IMR-90 (cell line): ENCODE results near the gene C5orf52. TPM values are rescaled to one million over a fixed set of nuclear protein-coding genes. Genes with fewer than 3 reads are reported as not detected.
"Not testable (repeated sequence)": the region's sequence is repeated elsewhere in the genome, so short reads cannot be mapped to it uniquely, and the experiment has no call there.

Source experiments
- ATAC-seq: fragments of 200-7000 bp; cut with Tn5 transposase; 2 replicates; pipeline ENCODE4 v1.9.1; 2020; ENCODE audit warnings: low read depth, mild to moderate bottlenecking, moderate library complexity
- BruUV-seq: library from RNA; stranded (reverse); fragments of 400-500 nt; replicated peaks from 2 replicates; lab custom pipeline; 2021; lab: Mats Ljungman, UMichigan
- CTCF ChIA-PET: fragments of 300-600 bp; formaldehyde crosslinking; extraction: SDS; loops from one replicate; lab custom pipeline; 2021; ENCODE audit warnings: antibody characterized with exemption; lab: Yijun Ruan, JAX
- POLR2A ChIA-PET: fragments of 300-600 bp; sonication (Branson Sonifier 250); formaldehyde crosslinking; loops from one replicate; lab custom pipeline; 2022; ENCODE audit warnings: antibody characterized with exemption; ENCODE audit not compliant: unreplicated experiment; lab: Charles Lee
- DNase-seq: peaks from one replicate; pipeline ENCODE4 v3.0.0; 2013
- H2AFZ ChIP-seq: replicated peaks from 2 replicates; pipeline ENCODE3; 2013; ENCODE audit warnings: low read length, mild to moderate bottlenecking; ENCODE audit not compliant: poor library complexity
- H2AK5ac ChIP-seq: 2 replicates; pipeline ENCODE4 v1.6.1; 2013; ENCODE audit warnings: low read depth, low read length, inconsistent platforms
- H2AK9ac ChIP-seq: replicated peaks from 2 replicates; pipeline ENCODE3; 2013; ENCODE audit warnings: mild to moderate bottlenecking, low read depth, low read length, moderate library complexity; ENCODE audit not compliant: poor library complexity
- H2BK120ac ChIP-seq: 2 replicates; pipeline ENCODE4 v1.6.1; 2013; ENCODE audit warnings: low read depth, low read length, inconsistent platforms
- H2BK15ac ChIP-seq: 3 replicates; pipeline ENCODE4 v1.6.1; 2013; ENCODE audit warnings: low read depth, low read length, inconsistent platforms
- H2BK20ac ChIP-seq: 2 replicates; pipeline ENCODE4 v1.6.1; 2013; ENCODE audit warnings: low read depth, mild to moderate bottlenecking, inconsistent platforms, low read length, moderate library complexity
- H2BK5ac ChIP-seq: 2 replicates; pipeline ENCODE4 v1.6.1; 2013; ENCODE audit warnings: mild to moderate bottlenecking, low read depth, low read length, inconsistent platforms; ENCODE audit not compliant: poor library complexity, severe bottlenecking
- H3K14ac ChIP-seq: replicated peaks from 2 replicates; pipeline ENCODE4 v1.6.1; 2013; ENCODE audit warnings: low read depth, low read length, inconsistent platforms
- H3K18ac ChIP-seq: 2 replicates; pipeline ENCODE4 v1.6.1; 2013; ENCODE audit warnings: low read depth, low read length, control low read depth
- H3K23ac ChIP-seq: 2 replicates; pipeline ENCODE4 v1.6.1; 2013; ENCODE audit warnings: low read depth, low read length, inconsistent platforms
- H3K27ac ChIP-seq: 2 replicates; pipeline ENCODE4 v1.5.1; 2013; ENCODE audit warnings: mild to moderate bottlenecking, control low read depth, low read length; ENCODE audit not compliant: insufficient read depth
- H3K27me3 ChIP-seq: 2 replicates; pipeline ENCODE4 v1.6.1; 2013; ENCODE audit warnings: low read length; ENCODE audit not compliant: control insufficient read depth, insufficient read depth
- H3K36me3 ChIP-seq: 2 replicates; pipeline ENCODE4 v1.6.1; 2013; ENCODE audit warnings: low read length, mixed read lengths; ENCODE audit not compliant: control insufficient read depth, insufficient read depth
- H3K4ac ChIP-seq: 2 replicates; pipeline ENCODE4 v1.6.1; 2013; ENCODE audit warnings: low read depth, low read length, inconsistent platforms
- H3K4me1 ChIP-seq: 2 replicates; pipeline ENCODE4 v1.6.1; 2013; ENCODE audit warnings: low read length, mixed read lengths; ENCODE audit not compliant: control insufficient read depth, insufficient read depth
- H3K4me2 ChIP-seq: 2 replicates; pipeline ENCODE4 v1.6.1; 2013; ENCODE audit warnings: low read depth, mild to moderate bottlenecking, control low read depth, low read length, moderate library complexity
- H3K4me3 ChIP-seq: 2 replicates; pipeline ENCODE4 v1.5.1; 2013; ENCODE audit warnings: low read depth, mild to moderate bottlenecking, control low read depth, low read length, moderate library complexity; ENCODE audit not compliant: insufficient read depth
- H3K56ac ChIP-seq: 2 replicates; pipeline ENCODE4 v1.6.1; 2013; ENCODE audit warnings: low read length, inconsistent platforms; ENCODE audit not compliant: insufficient read depth; ENCODE audit errors: extremely low read depth
- H3K79me1 ChIP-seq, 2 experiments: 2 replicates each; pipeline ENCODE4 v1.6.1; 2013; ENCODE audit warnings: low read length in 2 of 2, inconsistent platforms in 1 of 2, low read depth in 1 of 2
- H3K9ac ChIP-seq: 2 replicates; pipeline ENCODE4 v1.6.1; 2013; ENCODE audit warnings: low read depth, low read length, control low read depth
- H3K9me1 ChIP-seq: 2 replicates; pipeline ENCODE4 v1.6.1; 2013; ENCODE audit warnings: low read length, inconsistent platforms; ENCODE audit not compliant: insufficient read depth
- H3K9me3 ChIP-seq: 2 replicates; pipeline ENCODE4 v1.6.1; 2013; ENCODE audit warnings: low read length; ENCODE audit not compliant: control insufficient read depth, insufficient read depth
- H4K20me1 ChIP-seq: 2 replicates; pipeline ENCODE4 v1.6.1; 2013; ENCODE audit warnings: low read length, inconsistent platforms; ENCODE audit not compliant: insufficient read depth
- H4K5ac ChIP-seq: 2 replicates; pipeline ENCODE4 v1.6.1; 2013; ENCODE audit warnings: mild to moderate bottlenecking, low read depth, low read length, control low read depth
- H4K8ac ChIP-seq, 2 experiments: 2 replicates each; pipeline ENCODE4 v1.6.1; 2013; ENCODE audit warnings: low read depth in 2 of 2, low read length in 2 of 2, control low read depth in 1 of 2, inconsistent platforms in 1 of 2
- H4K91ac ChIP-seq: 2 replicates; pipeline ENCODE4 v1.6.1; 2013; ENCODE audit warnings: low read depth, low read length, inconsistent platforms; ENCODE audit not compliant: insufficient read depth
- BHLHE40 ChIP-seq: fragments of 150-350 bp; IDR thresholded peaks from 2 replicates; pipeline ENCODE4 v1.6.1; 2016; ENCODE audit warnings: mild to moderate bottlenecking, low read depth, low read length
- MAFK ChIP-seq: IDR thresholded peaks from 2 replicates; pipeline ENCODE4 v1.6.1; 2012; ENCODE audit warnings: low read depth, low read length, improper control_type of control experiment
- NFE2L2 ChIP-seq: fragments of 150-350 bp; IDR thresholded peaks from 2 replicates; pipeline ENCODE4 v1.6.1; 2016; ENCODE audit warnings: low read depth, mild to moderate bottlenecking, low read length
- POLR2A ChIP-seq: IDR thresholded peaks from 2 replicates; pipeline ENCODE4 v1.6.1; 2012; ENCODE audit warnings: mild to moderate bottlenecking, low read depth, low read length
- RCOR1 ChIP-seq: IDR thresholded peaks from 2 replicates; pipeline ENCODE4 v1.6.1; 2012; ENCODE audit warnings: mild to moderate bottlenecking, low read length, improper control_type of control experiment; ENCODE audit not compliant: insufficient replicate concordance
- USF2 ChIP-seq: fragments of 150-350 bp; IDR thresholded peaks from 2 replicates; pipeline ENCODE4 v1.6.1; 2017; ENCODE audit warnings: mild to moderate bottlenecking, antibody characterized with exemption, low read length, low read depth
- WGBS, 2 experiments: methylation state at CpG; one replicate each; pipeline versions ENCODE4 v1.1.5 to v1.1.7; 2013; ENCODE audit warnings: missing lambda C conversion rate in 2 of 2; ENCODE audit not compliant: insufficient read length in 1 of 2; ENCODE audit errors: extremely low coverage in 2 of 2; 5-methylcytosine and 5-hydroxymethylcytosine counted together
- dilution Hi-C: fragments of 300-500 bp; cut with HindIII; formaldehyde crosslinking; loops from one replicate; pipeline ENCODE4 v1.14.3; 2018; ENCODE audit warnings: low sequenced_read_pairs; ENCODE audit not compliant: unreplicated experiment
- in situ Hi-C: fragments of 300-500 bp; cut with MboI; formaldehyde crosslinking; loops from 3 replicates; pipeline ENCODE4 v1.14.3; 2019; ENCODE audit warnings: low sequenced_read_pairs, inconsistent platforms, mixed read lengths
- intact Hi-C: fragments of 100-400 bp; cut with micrococcal nuclease; formaldehyde crosslinking; loops from 2 replicates; pipeline ENCODE4 v1.10.0; 2022
- polyA plus RNA-seq, 3 experiments: library from polyadenylated mRNA; depleted of rRNA; stranded (reverse); fragments of >200 nt; gene quantifications; 2 replicates each; pipeline ENCODE4 v1.2.3, GENCODE V29; 2012; ENCODE audit warnings: low replicate concordance in 1 of 3
- total RNA-seq: library from RNA; depleted of rRNA; stranded (reverse); fragments of >200 nt; gene quantifications from 2 replicates; pipeline ENCODE4 v1.2.3, GENCODE V29; 2012
- TF ChIP-seq, protein P1 (sequence below): conservative IDR thresholded peaks from 2 replicates; pipeline ENCODE4 v1.5.1; 2012; ENCODE audit warnings: mild to moderate bottlenecking, low read depth, low read length, improper control_type of control experiment

The C5orf52 gene
- total and polyA plus RNA-seq, 2 of the 4 experiments (the other 2 are of a cell fraction), result not detected

GRCh38 chr5:157672976-157673375 lies 1.6 kb downstream of the C5orf52 start:
- Histone ChIP-seq H2AK9ac (no peak overlapping the region), H3K36me3 (no peaks in the 10 kb centered on the region), H4K5ac (no peak overlapping the region), H3K4ac (no peak overlapping the region), H2BK15ac (no peak overlapping the region), H2AFZ (no peak overlapping the region), H3K79me1 (no peaks in the 10 kb centered on the region), H3K9me3 (no peaks in the 10 kb centered on the region), H3K4me3 (no peak overlapping the region), H3K18ac (no peak overlapping the region), H3K23ac (no peak overlapping the region), H4K8ac (no peak overlapping the region), H2AK5ac (no peak overlapping the region), H4K20me1 (no peaks in the 10 kb centered on the region), H2BK5ac (no peak overlapping the region), H3K56ac (no peak overlapping the region), H3K4me2 (no peak overlapping the region), H3K4me1 (no peaks in the 10 kb centered on the region; the same call in 1 of the 2 replicates), H3K27me3 (peaks cover 12% of the 10 kb centered on the region; the same call in 1 of the 2 replicates), H2BK120ac (no peak overlapping the region), H3K27ac (no peak overlapping the region), H2BK20ac (no peak overlapping the region), H3K9me1 (no peaks in the 10 kb centered on the region), H4K91ac (no peak overlapping the region), H3K14ac (no peak overlapping the region), H3K9ac (no peak overlapping the region)
- no TSS peak for BruUV-seq
- ChIA-PET POLR2A (no interaction called here), CTCF (no interaction called here)
- no peak for DNase-seq
- dilution Hi-C loops (no loop called here), in situ Hi-C loops (no loop called here), intact Hi-C loops (no loop called here)
- ATAC-seq, result no peak
- TF ChIP-seq USF2, result no peak
- no peak for TF ChIP-seq MAFK
- TF ChIP-seq POLR2A, result no peak
- TF ChIP-seq NFE2L2, result no peak
- TF ChIP-seq BHLHE40, result no peak
- TF ChIP-seq, protein P1, sequence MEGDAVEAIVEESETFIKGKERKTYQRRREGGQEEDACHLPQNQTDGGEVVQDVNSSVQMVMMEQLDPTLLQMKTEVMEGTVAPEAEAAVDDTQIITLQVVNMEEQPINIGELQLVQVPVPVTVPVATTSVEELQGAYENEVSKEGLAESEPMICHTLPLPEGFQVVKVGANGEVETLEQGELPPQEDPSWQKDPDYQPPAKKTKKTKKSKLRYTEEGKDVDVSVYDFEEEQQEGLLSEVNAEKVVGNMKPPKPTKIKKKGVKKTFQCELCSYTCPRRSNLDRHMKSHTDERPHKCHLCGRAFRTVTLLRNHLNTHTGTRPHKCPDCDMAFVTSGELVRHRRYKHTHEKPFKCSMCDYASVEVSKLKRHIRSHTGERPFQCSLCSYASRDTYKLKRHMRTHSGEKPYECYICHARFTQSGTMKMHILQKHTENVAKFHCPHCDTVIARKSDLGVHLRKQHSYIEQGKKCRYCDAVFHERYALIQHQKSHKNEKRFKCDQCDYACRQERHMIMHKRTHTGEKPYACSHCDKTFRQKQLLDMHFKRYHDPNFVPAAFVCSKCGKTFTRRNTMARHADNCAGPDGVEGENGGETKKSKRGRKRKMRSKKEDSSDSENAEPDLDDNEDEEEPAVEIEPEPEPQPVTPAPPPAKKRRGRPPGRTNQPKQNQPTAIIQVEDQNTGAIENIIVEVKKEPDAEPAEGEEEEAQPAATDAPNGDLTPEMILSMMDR, result no peak
- TF ChIP-seq RCOR1, result no peak
- no CpG with 5 or more reads among the region's 8 CpGs for WGBS, 2 experiments

DNA sequence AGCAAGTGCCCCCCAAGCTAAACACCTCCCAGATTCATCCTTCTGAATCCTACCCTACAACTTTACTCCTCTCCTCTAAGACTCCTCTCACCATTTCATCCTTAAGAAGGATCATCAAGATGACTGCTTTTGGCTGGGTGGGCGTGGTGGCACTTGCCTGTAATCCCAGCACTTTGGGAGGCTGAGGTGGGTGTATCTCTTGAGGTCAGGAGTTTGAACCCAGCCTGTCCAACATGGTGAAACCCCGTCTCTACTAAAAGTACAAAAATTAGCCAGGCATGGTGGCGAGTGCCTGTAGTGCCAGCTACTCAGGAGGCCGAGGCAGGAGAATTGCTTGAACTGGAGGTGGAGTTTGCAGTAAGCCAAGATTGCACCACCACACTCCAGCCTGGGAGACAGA lies 3.0 kb downstream of the C5orf52 start:
- BruUV-seq, H4K8ac ChIP-seq, H3K27me3 ChIP-seq, H3K4me1 ChIP-seq, H3K9me1 ChIP-seq, H3K9ac ChIP-seq, H2AK9ac ChIP-seq, H3K79me1 ChIP-seq, H4K5ac ChIP-seq, H3K4ac ChIP-seq, H3K23ac ChIP-seq, H3K56ac ChIP-seq, H2AFZ ChIP-seq, H3K18ac ChIP-seq, H2BK20ac ChIP-seq, H2BK15ac ChIP-seq, in situ Hi-C loops, CTCF ChIA-PET, DNase-seq, dilution Hi-C loops, H2BK5ac ChIP-seq, H3K27ac ChIP-seq, H4K20me1 ChIP-seq, H3K4me2 ChIP-seq, H3K14ac ChIP-seq, POLR2A ChIA-PET, H4K91ac ChIP-seq, H3K36me3 ChIP-seq, H3K4me3 ChIP-seq, H2AK5ac ChIP-seq, ATAC-seq, H3K9me3 ChIP-seq, intact Hi-C loops, H2BK120ac ChIP-seq: not testable (repeated sequence)
- WGBS, 2 experiments, result no CpG with 5 or more reads among the region's 4 CpGs
